Stomach (tissue), 4 donors: ENCODE data around the gene UGT1A8.

Source experiments
- EP300 ChIP-seq: sonication (generic); formaldehyde crosslinking; IDR thresholded peaks from one replicate; pipeline ENCODE4 v1.6.1; 2017; ENCODE audit warnings: antibody characterized with exemption
- POLR2A ChIP-seq, 4 donors: fragments of 450-650 bp; IDR thresholded peaks; one replicate each; pipeline ENCODE4 v1.6.1; 2016; ENCODE audit warnings: antibody characterized with exemption in 4 of 4, control low read depth in 2 of 4, mild to moderate bottlenecking in 1 of 4, moderate library complexity in 1 of 4
- POLR2AphosphoS5 ChIP-seq, 3 donors: sonication (generic); formaldehyde crosslinking; IDR thresholded peaks; one replicate each; pipeline ENCODE4 v1.6.1; 2016; ENCODE audit warnings: antibody characterized with exemption in 3 of 3
- TF ChIP-seq, protein P1 (sequence below), 7 experiments: fragments of 450-650 bp in 4 of 7; fragments of 200-600 bp in 3 of 7; sonication (generic) in 3 of 7; IDR thresholded peaks; one replicate each; pipeline ENCODE4 v1.5.1; 2016 to 2019; ENCODE audit warnings: antibody characterized with exemption in 7 of 7, control low read depth in 2 of 7, mild to moderate bottlenecking in 1 of 7

DNA sequence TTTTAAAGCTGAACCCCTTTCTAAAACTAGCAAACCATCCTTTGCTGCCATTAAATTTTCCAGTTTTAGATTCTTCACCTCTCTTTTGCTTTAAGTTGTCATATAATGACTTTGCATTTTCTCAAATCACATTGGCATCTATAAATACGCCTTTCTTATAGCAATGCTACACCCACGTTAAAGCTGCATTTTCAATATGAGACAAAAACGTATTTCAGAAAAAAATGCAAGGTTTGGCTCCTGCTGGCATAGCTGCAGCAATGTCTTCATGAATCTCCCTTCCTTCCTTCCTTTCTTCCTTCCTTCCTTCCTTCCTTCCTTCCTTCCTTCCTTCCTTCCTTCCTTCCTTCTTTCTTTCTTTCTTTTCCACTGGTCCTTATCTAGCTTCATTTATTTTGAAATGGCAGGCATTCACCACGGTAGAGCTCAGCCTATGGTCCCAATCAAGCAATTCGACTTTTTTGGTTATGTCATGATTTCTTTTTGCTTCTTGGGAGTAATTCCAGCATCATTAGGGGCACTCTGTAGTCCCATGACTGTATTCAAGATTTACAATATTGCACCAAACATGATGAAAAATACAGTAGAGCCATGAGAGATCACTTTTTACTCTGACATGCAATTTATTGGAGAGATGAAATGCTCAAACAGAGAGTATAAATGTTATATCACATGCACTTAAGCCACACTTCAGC lies 10.0 kb downstream of the UGT1A8 start:
- TF ChIP-seq, protein P1, sequence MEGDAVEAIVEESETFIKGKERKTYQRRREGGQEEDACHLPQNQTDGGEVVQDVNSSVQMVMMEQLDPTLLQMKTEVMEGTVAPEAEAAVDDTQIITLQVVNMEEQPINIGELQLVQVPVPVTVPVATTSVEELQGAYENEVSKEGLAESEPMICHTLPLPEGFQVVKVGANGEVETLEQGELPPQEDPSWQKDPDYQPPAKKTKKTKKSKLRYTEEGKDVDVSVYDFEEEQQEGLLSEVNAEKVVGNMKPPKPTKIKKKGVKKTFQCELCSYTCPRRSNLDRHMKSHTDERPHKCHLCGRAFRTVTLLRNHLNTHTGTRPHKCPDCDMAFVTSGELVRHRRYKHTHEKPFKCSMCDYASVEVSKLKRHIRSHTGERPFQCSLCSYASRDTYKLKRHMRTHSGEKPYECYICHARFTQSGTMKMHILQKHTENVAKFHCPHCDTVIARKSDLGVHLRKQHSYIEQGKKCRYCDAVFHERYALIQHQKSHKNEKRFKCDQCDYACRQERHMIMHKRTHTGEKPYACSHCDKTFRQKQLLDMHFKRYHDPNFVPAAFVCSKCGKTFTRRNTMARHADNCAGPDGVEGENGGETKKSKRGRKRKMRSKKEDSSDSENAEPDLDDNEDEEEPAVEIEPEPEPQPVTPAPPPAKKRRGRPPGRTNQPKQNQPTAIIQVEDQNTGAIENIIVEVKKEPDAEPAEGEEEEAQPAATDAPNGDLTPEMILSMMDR (IDR thresholded peaks at IDR 0.05): no peak
- TF ChIP-seq POLR2A (IDR thresholded peaks at IDR 0.05) (no peak), EP300 (no peak), POLR2AphosphoS5 (IDR thresholded peaks at IDR 0.05) (no peak)
